H1 (cell line): ENCODE data around the gene JAKMIP2. TPM values are rescaled to one million over a fixed set of nuclear protein-coding genes. Genes with fewer than 3 reads are reported as not detected.

Experiments
- CTCF ChIA-PET: fragments of 300-600 bp; sonication (Branson Sonifier 250); formaldehyde crosslinking; loops from one replicate; lab custom pipeline; 2021; ENCODE audit not compliant: partially characterized antibody; lab: Charles Lee
- POLR2A ChIA-PET: fragments of 300-600 bp; sonication (Branson Sonifier 250); formaldehyde crosslinking; loops from one replicate; lab custom pipeline; 2021; ENCODE audit warnings: inconsistent platforms; ENCODE audit not compliant: partially characterized antibody; lab: Charles Lee
- DNase-seq, 2 experiments: peaks; one replicate each; pipeline versions ENCODE4 v3.0.0 to v3.0.0-alpha.2; 2010 to 2022; ENCODE audit warnings: low spot score in 2 of 2, low read depth in 1 of 2, mixed read lengths in 1 of 2
- FAIRE-seq: peaks from 2 replicates; lab custom pipeline; 2011; peaks lifted over from hg19 to GRCh38; lab: Jason Lieb, UNC
- H2AFZ ChIP-seq: 2 replicates; pipeline ENCODE4 v1.8.1; 2012; ENCODE audit warnings: low read length, inconsistent platforms
- H2AK5ac ChIP-seq: 2 replicates; pipeline ENCODE4 v1.6.1; 2013; ENCODE audit warnings: low read depth, low read length
- H2BK120ac ChIP-seq: replicated peaks from 2 replicates; pipeline ENCODE3; 2013; ENCODE audit warnings: low read depth, low read length, inconsistent platforms
- H2BK12ac ChIP-seq: 2 replicates; pipeline ENCODE4 v1.6.1; 2013; ENCODE audit warnings: low read depth, low read length
- H2BK15ac ChIP-seq: 2 replicates; pipeline ENCODE4 v1.6.1; 2013; ENCODE audit warnings: low read length
- H2BK20ac ChIP-seq: 2 replicates; pipeline ENCODE4 v1.6.1; 2013; ENCODE audit warnings: low read length
- H2BK5ac ChIP-seq: 2 replicates; pipeline ENCODE4 v1.6.1; 2013; ENCODE audit warnings: low read depth, low read length
- H3K14ac ChIP-seq: 2 replicates; pipeline ENCODE4 v1.6.1; 2013; ENCODE audit warnings: inconsistent platforms; ENCODE audit not compliant: insufficient read length
- H3K18ac ChIP-seq: 2 replicates; pipeline ENCODE4 v1.6.1; 2013; ENCODE audit warnings: low read length; ENCODE audit errors: extremely low read depth
- H3K23ac ChIP-seq: 2 replicates; pipeline ENCODE4 v1.6.1; 2013; ENCODE audit warnings: inconsistent platforms; ENCODE audit not compliant: insufficient read length
- H3K23me2 ChIP-seq: 2 replicates; pipeline ENCODE4 v1.6.1; 2013; ENCODE audit warnings: low read depth, low read length
- H3K27ac ChIP-seq: 2 replicates; pipeline ENCODE4 v1.6.1; 2011; ENCODE audit warnings: low read depth, low read length, inconsistent platforms
- H3K27me3 ChIP-seq, 4 experiments: replicated peaks in 1 of 4; 1 replicate in 1 of 4; 2 replicates in 3 of 4; pipeline versions ENCODE4 v1.6.1 to v1.8.1; 2011 to 2013; ENCODE audit warnings: low read length in 3 of 4, mild to moderate bottlenecking in 3 of 4, inconsistent platforms in 2 of 4, mixed read lengths in 2 of 4, moderate library complexity in 1 of 4; ENCODE audit not compliant: control insufficient read depth in 3 of 4, insufficient read depth in 3 of 4; ENCODE audit errors: extremely low read depth in 1 of 4
- H3K36me3 ChIP-seq, 4 experiments: 2 replicates each; pipeline versions ENCODE4 v1.6.1 to v1.8.1; 2011 to 2013; ENCODE audit warnings: mild to moderate bottlenecking in 4 of 4, low read length in 3 of 4, moderate library complexity in 2 of 4, control low read depth in 1 of 4, inconsistent platforms in 1 of 4; ENCODE audit not compliant: insufficient read depth in 4 of 4, control insufficient read depth in 2 of 4
- H3K4ac ChIP-seq: replicated peaks from 2 replicates; pipeline ENCODE3; 2013; ENCODE audit warnings: low read length, low read depth, mixed read lengths, inconsistent platforms; ENCODE audit not compliant: insufficient read length
- H3K4me1 ChIP-seq, 4 experiments: replicated peaks in 1 of 4; 1 replicate in 1 of 4; 2 replicates in 3 of 4; pipeline versions ENCODE4 v1.6.1 to v1.8.1; 2011 to 2013; ENCODE audit warnings: low read length in 3 of 4, inconsistent platforms in 2 of 4, mixed read lengths in 1 of 4; ENCODE audit not compliant: insufficient read depth in 4 of 4, control insufficient read depth in 3 of 4
- H3K4me2 ChIP-seq, 2 experiments: 2 replicates each; pipeline versions ENCODE4 v1.6.1 to v1.8.1; 2011 to 2013; ENCODE audit warnings: low read depth in 2 of 2, low read length in 2 of 2, control low read depth in 1 of 2, inconsistent platforms in 1 of 2, mild to moderate bottlenecking in 1 of 2; ENCODE audit not compliant: insufficient read depth in 1 of 2
- H3K4me3 ChIP-seq, 4 experiments: fragments of 200-600, 300-600 bp in 1 of 4; sonication (generic), shearing (Covaris generic), sonication (Bioruptor Twin) in 1 of 4; 2 replicates each; pipeline versions ENCODE4 v1.5.1 to v1.8.1; 2011 to 2016; ENCODE audit warnings: low read length in 4 of 4, low read depth in 3 of 4, control low read depth in 2 of 4, inconsistent platforms in 2 of 4, mild to moderate bottlenecking in 2 of 4, mixed read lengths in 1 of 4, moderate library complexity in 1 of 4; ENCODE audit not compliant: insufficient read depth in 2 of 4; ENCODE audit errors: extremely low read depth in 1 of 4
- H3K56ac ChIP-seq: replicated peaks from 2 replicates; pipeline ENCODE3; 2013; ENCODE audit warnings: low read depth, mild to moderate bottlenecking, mixed read lengths, low read length, inconsistent platforms; ENCODE audit not compliant: insufficient read length
- H3K79me1 ChIP-seq: 2 replicates; pipeline ENCODE4 v1.6.1; 2013; ENCODE audit warnings: low read depth, low read length, control low read depth
- H3K79me2 ChIP-seq, 2 experiments: 2 replicates each; pipeline versions ENCODE4 v1.6.1 to v1.8.1; 2012 to 2013; ENCODE audit warnings: low read length in 2 of 2, mild to moderate bottlenecking in 2 of 2, inconsistent platforms in 1 of 2; ENCODE audit not compliant: insufficient read depth in 2 of 2, control insufficient read depth in 1 of 2
- H3K9ac ChIP-seq, 4 experiments: replicated peaks in 1 of 4; 1 replicate in 1 of 4; 2 replicates in 3 of 4; pipeline versions ENCODE4 v1.6.1 to v1.8.1; 2011 to 2013; ENCODE audit warnings: low read depth in 3 of 4, low read length in 3 of 4, control low read depth in 2 of 4, mild to moderate bottlenecking in 2 of 4, moderate library complexity in 2 of 4, inconsistent platforms in 1 of 4; ENCODE audit errors: extremely low read depth in 1 of 4
- H3K9me3 ChIP-seq, 2 experiments: 2 replicates each; pipeline versions ENCODE4 v1.6.1 to v1.8.1; 2012 to 2013; ENCODE audit warnings: mild to moderate bottlenecking in 2 of 2, moderate library complexity in 2 of 2, control low read depth in 1 of 2, inconsistent platforms in 1 of 2, low read depth in 1 of 2, low read length in 1 of 2, mixed read lengths in 1 of 2; ENCODE audit not compliant: insufficient read depth in 2 of 2
- H4K20me1 ChIP-seq, 2 experiments: replicated peaks in 1 of 2; 2 replicates each; pipeline versions ENCODE3 to v1.8.1; 2011 to 2013; ENCODE audit warnings: inconsistent platforms in 2 of 2, low read length in 2 of 2, mild to moderate bottlenecking in 1 of 2; ENCODE audit not compliant: insufficient read depth in 2 of 2, control insufficient read depth in 1 of 2
- H4K5ac ChIP-seq: 2 replicates; pipeline ENCODE4 v1.6.1; 2013; ENCODE audit warnings: low read length, low read depth, mixed read lengths, inconsistent platforms; ENCODE audit not compliant: insufficient read length
- H4K8ac ChIP-seq: 2 replicates; pipeline ENCODE4 v1.8.0; 2013; ENCODE audit warnings: mild to moderate bottlenecking, moderate library complexity, low read length, inconsistent platforms; ENCODE audit not compliant: insufficient read depth; ENCODE audit errors: extremely low read depth
- H4K91ac ChIP-seq: replicated peaks from 2 replicates; pipeline ENCODE3; 2013; ENCODE audit warnings: low read length, mixed read lengths, inconsistent platforms; ENCODE audit not compliant: insufficient read length
- KDM4A ChIP-seq: IDR thresholded peaks from one replicate; pipeline ENCODE4 v1.7.1; 2012; ENCODE audit warnings: low read depth, mild to moderate bottlenecking, moderate library complexity, low read length, inconsistent platforms; ENCODE audit not compliant: severe bottlenecking
- POU5F1 ChIP-seq: IDR thresholded peaks from 2 replicates; pipeline ENCODE4 v1.6.1; 2011; ENCODE audit warnings: low read depth, mild to moderate bottlenecking, low read length, moderate library complexity
- WGBS, 2 experiments: shearing (Covaris generic) in 1 of 2; methylation state at CpG; one replicate each; pipeline versions ENCODE4 v1.1.6 to v1.1.7; 2013 to 2015; ENCODE audit warnings: low lambda C conversion rate in 2 of 2, mixed read lengths in 2 of 2, inconsistent platforms in 1 of 2, low coverage in 1 of 2, missing lambda C conversion rate in 1 of 2; ENCODE audit not compliant: insufficient replicate concordance in 2 of 2, insufficient coverage in 1 of 2, insufficient read length in 1 of 2; ENCODE audit errors: extremely low coverage in 1 of 2, missing lambda C conversion rate in 1 of 2; 5-methylcytosine and 5-hydroxymethylcytosine counted together
- polyA plus RNA-seq, 7 experiments: library from polyadenylated mRNA; depleted of rRNA in 3 of 7; stranded (reverse) in 5 of 7; unstranded in 2 of 7; fragments of >200 nt in 5 of 7; fragments of 200-250 nt in 2 of 7; gene quantifications; 1 replicate in 5 of 7; 2 replicates in 1 of 7; 4 replicates in 1 of 7; pipeline versions ENCODE4 v1.2.1 to v1.2.3, GENCODE V29; 2011 to 2013; ENCODE audit warnings: missing spikeins in 2 of 7, mixed read lengths in 2 of 7
- total RNA-seq: library from RNA; stranded (reverse); fragmentation: NEBNext Ultra II Directional; extraction: Animal tissue kit (Norgen Biotek cat#: 25700); gene quantifications from 2 replicates; pipeline ENCODE4 v1.2.1, GENCODE V29; 2021

JAKMIP2 gene
- total and polyA plus RNA-seq, 2 of the 8 experiments (the other 6 are each of a cell fraction or from before 2014, with no cell fraction given) = 2.4 to 13.6 TPM

- CTCF ChIA-PET = interaction anchor here (0.6 to 3.4 kb wide), 5 partner anchors 20 to 157 kb away, joined by 3 to 10 read pairs (median 3); partner anchors contain the start of gene DPYSL3
Measured at GRCh38 chr5:147552897-147553296, 229.6 kb downstream of the JAKMIP2 start.

More at GRCh38 chr5:147552897-147553296, 229.6 kb downstream of the JAKMIP2 start:
- no peaks in the 10 kb centered on the region for H4K20me1 ChIP-seq
- H3K27me3 ChIP-seq = no peaks in the 10 kb centered on the region; a peak in 1 of 7 replicates
- no peak overlapping the region for H4K8ac ChIP-seq
- H3K4me2 ChIP-seq = no peak overlapping the region
- DNase-seq = no peak
- no peak overlapping the region for H3K18ac ChIP-seq
- no peak overlapping the region for H2AFZ ChIP-seq
- H4K5ac ChIP-seq = no peak overlapping the region
- no peaks in the 10 kb centered on the region for H3K36me3 ChIP-seq
- H2BK20ac ChIP-seq = no peak overlapping the region
- H2BK15ac ChIP-seq = no peak overlapping the region
- no peaks in the 10 kb centered on the region for H3K9me3 ChIP-seq
- no peak overlapping the region for H2BK5ac ChIP-seq
- H3K4ac ChIP-seq = no peak overlapping the region
- no peaks in the 10 kb centered on the region; the same call in 1 of the 2 replicates for H3K23me2 ChIP-seq
- WGBS, 2 experiments = 91% methylated on average over 4 of the region's 4 CpGs; no CpG with 5 or more reads in 1 of the 2 experiments
- H3K23ac ChIP-seq = no peak overlapping the region
- FAIRE-seq = no peak
- H2AK5ac ChIP-seq = no peak overlapping the region
- H3K14ac ChIP-seq = no peak overlapping the region
- H3K4me3 ChIP-seq = no peak overlapping the region
- no peak overlapping the region for H2BK120ac ChIP-seq
- no peak overlapping the region for H4K91ac ChIP-seq
- no peak overlapping the region for H3K56ac ChIP-seq
- POLR2A ChIA-PET = no interaction called here
- H3K79me2 ChIP-seq = no peaks in the 10 kb centered on the region
- H2BK12ac ChIP-seq = no peak overlapping the region
- H3K27ac ChIP-seq = no peak overlapping the region
- peaks cover 0 to 7% (median 2%) of the 10 kb centered on the region in 4 experiments; a peak in 5 of 7 replicates for H3K4me1 ChIP-seq
- TF ChIP-seq KDM4A (no peak), POU5F1 (no peak)
- no peak overlapping the region for H3K9ac ChIP-seq
- no peaks in the 10 kb centered on the region for H3K79me1 ChIP-seq
